ENCODE measurements around the gene NOL7. TPM values are rescaled to one million over a fixed set of nuclear protein-coding genes. Genes with fewer than 3 reads are reported as not detected.

NOL7 gene
- total and polyA plus RNA-seq, 2 of the 8 experiments (the other 6 are each of a cell fraction or from before 2014, with no cell fraction given): 16.4 to 70.4 TPM

- TF ChIP-seq TCF12 (IDR thresholded peaks at IDR 0.05; ENCODE audit: low read depth, low read length): no peak
- TF ChIP-seq, protein P1, sequence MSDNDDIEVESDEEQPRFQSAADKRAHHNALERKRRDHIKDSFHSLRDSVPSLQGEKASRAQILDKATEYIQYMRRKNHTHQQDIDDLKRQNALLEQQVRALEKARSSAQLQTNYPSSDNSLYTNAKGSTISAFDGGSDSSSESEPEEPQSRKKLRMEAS (IDR thresholded peaks at IDR 0.05): no peak
These were observed 621 bp downstream of the NOL7 start (continued) for GRCh38 chr6:13615792-13616120.
